ENCODE results near the gene ANAPC15. TPM values are rescaled to one million over a fixed set of nuclear protein-coding genes. Genes with fewer than 3 reads are reported as not detected.

The ANAPC15 gene
- total RNA-seq, 4 donors from 2014 or later = 5.0 to 27.8 (median 24.9) TPM

DNA sequence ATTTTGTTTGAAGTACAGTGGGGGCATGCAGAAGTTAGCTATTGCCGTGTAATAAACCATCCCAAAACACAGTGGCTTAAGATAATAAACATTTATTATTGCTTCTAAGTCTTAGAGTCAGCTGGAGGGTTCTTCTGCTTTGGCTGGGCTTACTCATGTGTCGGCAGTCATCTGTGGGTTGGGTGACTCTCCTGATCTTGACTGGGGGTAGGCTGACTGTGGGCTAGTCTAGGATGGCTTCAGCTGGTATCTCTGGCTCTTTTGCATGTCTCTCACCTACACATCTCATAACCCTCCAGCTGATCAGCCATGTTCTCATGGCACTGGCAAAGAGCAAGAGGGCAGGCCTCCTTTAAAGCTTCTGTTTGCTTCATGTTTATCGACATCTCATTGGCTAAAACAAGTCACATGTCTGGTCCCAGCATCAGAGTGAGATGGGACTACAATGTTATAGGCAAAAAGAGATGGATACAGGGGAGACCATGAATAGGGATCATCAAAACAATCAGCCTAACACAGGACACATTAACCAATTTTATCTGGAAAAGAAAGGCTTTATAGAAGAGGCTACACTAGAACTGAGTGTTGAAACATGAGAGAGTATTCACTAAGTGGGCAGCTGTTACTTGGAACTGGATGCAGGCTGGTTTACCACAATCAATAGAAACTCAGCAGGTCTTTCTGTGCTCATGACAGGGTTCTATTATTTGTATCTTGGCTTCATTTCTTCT lies 26.7 kb downstream of the ANAPC15 start:
- no peak for DNase-seq (ENCODE audit: low spot score in 2 of 2)
- 87% methylated on average over 3 of the region's 3 CpGs for WGBS, 2 donors
- no peak overlapping the region for H3K4me3 ChIP-seq (ENCODE audit: low read depth, poor library complexity, severe bottlenecking)
- intact Hi-C loops (cut with DNase I; ENCODE audit: low total_unique reads) = no loop called here
- no peak for TF ChIP-seq POLR2A (IDR thresholded peaks at IDR 0.05)
- TF ChIP-seq, protein P1, sequence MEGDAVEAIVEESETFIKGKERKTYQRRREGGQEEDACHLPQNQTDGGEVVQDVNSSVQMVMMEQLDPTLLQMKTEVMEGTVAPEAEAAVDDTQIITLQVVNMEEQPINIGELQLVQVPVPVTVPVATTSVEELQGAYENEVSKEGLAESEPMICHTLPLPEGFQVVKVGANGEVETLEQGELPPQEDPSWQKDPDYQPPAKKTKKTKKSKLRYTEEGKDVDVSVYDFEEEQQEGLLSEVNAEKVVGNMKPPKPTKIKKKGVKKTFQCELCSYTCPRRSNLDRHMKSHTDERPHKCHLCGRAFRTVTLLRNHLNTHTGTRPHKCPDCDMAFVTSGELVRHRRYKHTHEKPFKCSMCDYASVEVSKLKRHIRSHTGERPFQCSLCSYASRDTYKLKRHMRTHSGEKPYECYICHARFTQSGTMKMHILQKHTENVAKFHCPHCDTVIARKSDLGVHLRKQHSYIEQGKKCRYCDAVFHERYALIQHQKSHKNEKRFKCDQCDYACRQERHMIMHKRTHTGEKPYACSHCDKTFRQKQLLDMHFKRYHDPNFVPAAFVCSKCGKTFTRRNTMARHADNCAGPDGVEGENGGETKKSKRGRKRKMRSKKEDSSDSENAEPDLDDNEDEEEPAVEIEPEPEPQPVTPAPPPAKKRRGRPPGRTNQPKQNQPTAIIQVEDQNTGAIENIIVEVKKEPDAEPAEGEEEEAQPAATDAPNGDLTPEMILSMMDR (IDR thresholded peaks at IDR 0.05) = no peak

DNA sequence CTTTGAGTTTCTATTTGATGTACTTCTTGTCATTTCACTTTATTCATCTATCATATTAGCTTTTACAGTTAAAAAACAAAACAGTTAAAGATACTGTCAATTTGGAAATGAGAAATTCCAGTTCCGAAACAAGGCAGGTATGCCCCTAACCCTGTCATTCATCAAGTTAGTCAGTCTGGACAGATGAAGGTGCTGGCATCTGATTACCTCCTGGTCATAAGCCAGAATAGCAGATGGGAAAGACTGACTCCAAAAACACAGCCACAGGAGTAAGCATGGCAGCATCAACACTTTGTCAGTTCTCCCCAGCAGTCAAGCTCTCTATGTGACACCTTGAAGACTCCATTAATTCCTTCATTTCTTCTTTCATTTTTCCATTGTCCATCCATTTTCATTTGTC lies 27.5 kb downstream of the ANAPC15 start:
- intact Hi-C loops (cut with DNase I; ENCODE audit: low total_unique reads) = loop anchor here (5.0 kb wide), 1 partner anchor 43 kb away; no protein-coding TSS in a partner anchor
- 64 to 73% methylated on average over 1 of the region's 1 CpG for WGBS, 2 donors
- TF ChIP-seq, protein P1 (IDR thresholded peaks at IDR 0.05) = no peak
- TF ChIP-seq POLR2A (IDR thresholded peaks at IDR 0.05) = no peak
- no peak overlapping the region for H3K4me3 ChIP-seq (ENCODE audit: low read depth, poor library complexity, severe bottlenecking)
- DNase-seq (ENCODE audit: low spot score in 2 of 2) = no peak

DNA sequence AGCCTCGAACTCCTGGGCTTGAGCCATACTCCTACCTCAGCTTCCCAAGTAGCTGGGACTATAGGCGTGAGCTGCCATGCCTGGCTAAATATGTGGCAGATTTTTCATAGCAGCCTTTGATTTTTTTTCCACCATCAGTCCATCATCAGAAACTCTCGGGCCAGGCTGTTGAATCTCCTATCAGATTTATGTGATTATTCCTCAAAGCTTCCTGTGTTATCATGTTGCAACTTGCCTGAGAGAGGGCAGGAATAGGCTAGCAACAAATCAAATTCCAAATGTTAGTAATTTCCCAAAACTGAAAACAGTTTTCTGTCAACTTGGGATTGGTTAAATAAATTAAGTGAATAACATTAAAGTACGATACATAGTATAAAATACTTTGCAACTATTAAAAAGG lies 28.4 kb downstream of the ANAPC15 start:
- WGBS, 2 donors = 58 to 62% methylated on average over 4 of the region's 4 CpGs
- H3K4me3 ChIP-seq (ENCODE audit: low read depth, poor library complexity, severe bottlenecking) = no peak overlapping the region
- TF ChIP-seq, protein P1 (IDR thresholded peaks at IDR 0.05) = no peak
- no peak for TF ChIP-seq POLR2A (IDR thresholded peaks at IDR 0.05)
- DNase-seq (ENCODE audit: low spot score in 2 of 2) = no peak
- intact Hi-C loops (cut with DNase I; ENCODE audit: low total_unique reads) = loop anchor here (5.0 kb wide), 1 partner anchor 42 kb away; no protein-coding TSS in a partner anchor

DNA sequence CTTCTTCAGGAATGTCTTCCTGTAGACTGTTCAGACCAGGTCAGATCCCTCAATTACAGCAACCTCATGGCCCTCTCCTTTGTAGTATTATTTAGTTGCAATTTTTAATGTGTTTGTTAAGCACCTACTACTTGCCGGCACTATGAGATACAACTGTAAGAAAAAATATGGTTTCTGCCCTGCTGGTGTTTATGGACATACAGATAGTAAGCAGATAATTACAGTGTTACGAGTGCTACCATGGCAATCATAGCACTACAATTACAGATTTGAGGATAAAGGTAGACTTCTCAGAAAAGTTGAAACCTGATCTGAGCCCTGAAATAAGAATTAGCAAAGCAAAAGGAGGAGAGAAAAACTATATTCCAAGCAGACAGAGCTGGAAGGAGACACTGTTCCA lies 29.1 kb downstream of the ANAPC15 start:
- no peak for DNase-seq (ENCODE audit: low spot score in 2 of 2)
- intact Hi-C loops (cut with DNase I; ENCODE audit: low total_unique reads) = loop anchor here (5.0 kb wide), 1 partner anchor 41 kb away; no protein-coding TSS in a partner anchor
- H3K4me3 ChIP-seq (ENCODE audit: low read depth, poor library complexity, severe bottlenecking) = no peak overlapping the region
- TF ChIP-seq POLR2A (IDR thresholded peaks at IDR 0.05) = no peak
- 60 to 72% methylated on average over 2 of the region's 2 CpGs for WGBS, 2 donors

DNA sequence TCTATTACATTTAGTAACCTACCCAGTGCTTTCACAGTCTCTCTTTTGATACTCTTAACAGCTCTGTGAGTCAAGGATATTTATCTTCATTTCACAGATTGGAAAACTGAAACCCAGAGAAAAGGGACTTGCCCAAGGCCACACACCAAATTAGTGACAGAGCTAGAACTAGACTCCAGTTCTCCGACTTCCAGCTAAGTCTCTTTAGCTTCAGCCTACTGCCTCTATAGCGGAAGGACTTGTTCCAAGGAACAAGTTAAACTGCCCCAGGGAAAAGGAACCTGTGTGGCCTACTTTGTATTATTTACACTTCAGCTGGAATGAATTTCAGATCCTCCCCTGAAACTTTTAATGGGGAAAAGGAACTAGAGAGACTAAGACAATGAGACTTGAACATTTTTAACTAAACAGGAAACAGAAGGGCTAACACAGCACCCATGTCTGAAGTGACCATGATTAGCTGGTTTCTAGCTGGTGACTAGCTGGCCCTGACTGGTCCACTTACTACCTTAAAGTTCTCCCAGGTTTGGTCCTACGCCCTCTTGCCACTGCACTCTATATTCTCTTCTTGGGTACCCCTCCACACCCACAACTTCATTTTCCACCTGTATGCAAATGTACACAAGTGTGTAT lies 30.6 kb downstream of the ANAPC15 start:
- TF ChIP-seq, protein P1 (IDR thresholded peaks at IDR 0.05) = no peak
- TF ChIP-seq POLR2A (IDR thresholded peaks at IDR 0.05) = no peak
- intact Hi-C loops (cut with DNase I; ENCODE audit: low total_unique reads) = loop anchor here (5.0 kb wide), 1 partner anchor 40 kb away; no protein-coding TSS in a partner anchor
- H3K4me3 ChIP-seq (ENCODE audit: low read depth, poor library complexity, severe bottlenecking) = no peak overlapping the region
- WGBS, 2 donors = 49 to 53% methylated on average over 3 of the region's 3 CpGs
- DNase-seq (ENCODE audit: low spot score in 2 of 2) = no peak

DNA sequence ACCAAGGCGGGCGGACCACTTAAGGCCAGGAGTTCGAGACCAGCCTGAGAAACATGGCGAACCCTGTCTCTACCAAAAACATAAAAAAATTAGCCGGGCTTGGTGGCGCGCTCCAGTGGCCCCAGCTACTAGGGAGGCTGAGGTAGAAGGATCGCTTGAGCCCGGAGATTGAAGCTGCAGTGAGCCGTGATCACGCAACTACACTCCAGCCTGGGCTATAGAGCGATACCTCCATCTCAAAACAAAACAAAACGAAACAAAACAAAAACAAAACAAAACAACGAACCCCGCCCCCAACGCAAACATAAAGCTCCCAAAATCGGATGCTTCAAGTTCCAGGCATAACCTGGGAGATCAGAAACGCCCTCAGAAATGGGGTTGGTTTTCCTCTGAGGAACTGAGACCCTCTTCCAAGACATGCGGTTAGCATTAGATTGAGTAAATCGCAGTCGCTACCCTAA lies 31.3 kb downstream of the ANAPC15 start:
- peak overlapping the region; percentile 14 for H3K4me3 ChIP-seq (ENCODE audit: low read depth, poor library complexity, severe bottlenecking)
- WGBS, 2 donors = 69 to 74% methylated on average over 21 of the region's 21 CpGs
- DNase-seq (ENCODE audit: low spot score in 2 of 2) = no peak
- intact Hi-C loops (cut with DNase I; ENCODE audit: low total_unique reads) = loop anchor here (5.0 kb wide), 1 partner anchor 39 kb away; no protein-coding TSS in a partner anchor
- TF ChIP-seq, protein P1 (IDR thresholded peaks at IDR 0.05) = no peak
- no peak for TF ChIP-seq POLR2A (IDR thresholded peaks at IDR 0.05)
